ENCODE measurements around the gene BOK.
"Not testable (repeated sequence)": the region's sequence is repeated elsewhere in the genome, so short reads cannot be mapped to it uniquely, and the experiment has no call there.

Gene BOK

GRCh38 chr2:241571821-241572620 lies 13.5 kb downstream of the BOK start:
- DNase-seq (ENCODE audit: low read depth in 1 of 2, low spot score in 1 of 2): no peak

- not testable (repeated sequence) for DNase-seq (ENCODE audit: low read depth in 1 of 2, low spot score in 1 of 2)
Measured at GRCh38 chr2:241572915-241573651, 14.5 kb downstream of the BOK start.

- no peak for DNase-seq (ENCODE audit: low read depth in 1 of 2, low spot score in 1 of 2)
Measured at GRCh38 chr2:241573741-241574140, 15.2 kb downstream of the BOK start.

- no peak for DNase-seq (ENCODE audit: low read depth in 1 of 2, low spot score in 1 of 2)
Measured at GRCh38 chr2:241574911-241575623, 16.5 kb downstream of the BOK start.

- no peak for DNase-seq (ENCODE audit: low read depth in 1 of 2, low spot score in 1 of 2)
Measured at GRCh38 chr2:241575624-241576292, 17.2 kb downstream of the BOK start.

- DNase-seq (ENCODE audit: low read depth in 1 of 2, low spot score in 1 of 2): no peak
Measured at GRCh38 chr2:241576293-241576654, 17.7 kb downstream of the BOK start.

GRCh38 chr2:241577413-241578122 lies 19.0 kb downstream of the BOK start:
- no peak for DNase-seq (ENCODE audit: low read depth in 1 of 2, low spot score in 1 of 2)

- no peak for DNase-seq (ENCODE audit: low read depth in 1 of 2, low spot score in 1 of 2)
Measured at GRCh38 chr2:241579281-241579680, 20.7 kb downstream of the BOK start.

- no peak for DNase-seq (ENCODE audit: low read depth in 1 of 2, low spot score in 1 of 2)
Measured at GRCh38 chr2:241582328-241582727, 23.8 kb downstream of the BOK start.

- DNase-seq (ENCODE audit: low read depth in 1 of 2, low spot score in 1 of 2): no peak
Measured at GRCh38 chr2:241582806-241583205, 24.3 kb downstream of the BOK start.

GRCh38 chr2:241584436-241584835 lies 25.9 kb downstream of the BOK start:
- no peak for DNase-seq (ENCODE audit: low read depth in 1 of 2, low spot score in 1 of 2)

- DNase-seq (ENCODE audit: low read depth in 1 of 2, low spot score in 1 of 2): no peak
Measured at GRCh38 chr2:241586564-241587264, 28.2 kb downstream of the BOK start.

- DNase-seq (ENCODE audit: low read depth in 1 of 2, low spot score in 1 of 2): not testable (repeated sequence)
Measured at GRCh38 chr2:241589863-241590262, 31.3 kb downstream of the BOK start.

GRCh38 chr2:241590496-241591455 lies 32.2 kb downstream of the BOK start:
- DNase-seq (ENCODE audit: low read depth in 1 of 2, low spot score in 1 of 2): not testable (repeated sequence)

GRCh38 chr2:241592126-241592845 lies 33.7 kb downstream of the BOK start:
- no peak for DNase-seq (ENCODE audit: low read depth in 1 of 2, low spot score in 1 of 2)

GRCh38 chr2:241593271-241593670 lies 34.7 kb downstream of the BOK start:
- no peak for DNase-seq (ENCODE audit: low read depth in 1 of 2, low spot score in 1 of 2)

GRCh38 chr2:241595600-241596140 lies 37.1 kb downstream of the BOK start:
- no peak for DNase-seq (ENCODE audit: low read depth in 1 of 2, low spot score in 1 of 2)

- no peak for DNase-seq (ENCODE audit: low read depth in 1 of 2, low spot score in 1 of 2)
Measured at GRCh38 chr2:241597561-241597960, 39.0 kb downstream of the BOK start.

Data from activated T-helper 1 cell treated with anti-CD3 and anti-CD28 coated beads, Interleukin-2, amount 50 U/mL, for 16 hours (primary cell).